ENCODE data around the gene FAM81B. TPM values are rescaled to one million over a fixed set of nuclear protein-coding genes. Genes with fewer than 3 reads are reported as not detected.

The FAM81B gene
- total RNA-seq, 2 donors from 2014 or later: 1.3 TPM; not detected in 1

DNA sequence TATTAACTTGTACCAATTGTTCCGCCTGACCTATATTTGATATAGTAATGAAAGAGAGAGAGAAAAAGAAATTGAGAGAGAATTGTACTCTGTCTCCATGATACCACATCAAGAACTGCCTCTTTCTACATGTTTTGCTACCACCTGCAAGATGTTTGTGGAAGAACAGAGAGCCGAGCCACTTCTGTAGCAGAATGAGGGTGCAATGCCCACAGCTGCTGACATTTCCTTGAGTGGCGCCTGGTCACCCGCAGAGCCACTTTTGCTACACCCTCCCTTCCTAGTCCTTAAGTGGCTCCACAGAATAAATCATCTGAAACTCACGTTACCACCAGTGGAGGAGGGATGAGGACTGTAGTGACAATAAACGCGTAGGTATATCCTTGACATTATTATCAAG, 17.1 kb upstream of the FAM81B start:
- no peak for DNase-seq
- Histone ChIP-seq H3K4me1 (no peaks in the 10 kb centered on the region), H3K27ac (no peak overlapping the region), H3K27me3 (no peaks in the 10 kb centered on the region), H3K4me3 (no peak overlapping the region), H3K9me3 (no peaks in the 10 kb centered on the region), H3K36me3 (replicated peaks in 1 of 2; ENCODE audit: insufficient read depth in 1 of 2, low read depth in 2 of 2) (no peaks in the 10 kb centered on the region)
- TF ChIP-seq POLR2A (IDR thresholded peaks at IDR 0.05): no peak
- TF ChIP-seq, protein P1, sequence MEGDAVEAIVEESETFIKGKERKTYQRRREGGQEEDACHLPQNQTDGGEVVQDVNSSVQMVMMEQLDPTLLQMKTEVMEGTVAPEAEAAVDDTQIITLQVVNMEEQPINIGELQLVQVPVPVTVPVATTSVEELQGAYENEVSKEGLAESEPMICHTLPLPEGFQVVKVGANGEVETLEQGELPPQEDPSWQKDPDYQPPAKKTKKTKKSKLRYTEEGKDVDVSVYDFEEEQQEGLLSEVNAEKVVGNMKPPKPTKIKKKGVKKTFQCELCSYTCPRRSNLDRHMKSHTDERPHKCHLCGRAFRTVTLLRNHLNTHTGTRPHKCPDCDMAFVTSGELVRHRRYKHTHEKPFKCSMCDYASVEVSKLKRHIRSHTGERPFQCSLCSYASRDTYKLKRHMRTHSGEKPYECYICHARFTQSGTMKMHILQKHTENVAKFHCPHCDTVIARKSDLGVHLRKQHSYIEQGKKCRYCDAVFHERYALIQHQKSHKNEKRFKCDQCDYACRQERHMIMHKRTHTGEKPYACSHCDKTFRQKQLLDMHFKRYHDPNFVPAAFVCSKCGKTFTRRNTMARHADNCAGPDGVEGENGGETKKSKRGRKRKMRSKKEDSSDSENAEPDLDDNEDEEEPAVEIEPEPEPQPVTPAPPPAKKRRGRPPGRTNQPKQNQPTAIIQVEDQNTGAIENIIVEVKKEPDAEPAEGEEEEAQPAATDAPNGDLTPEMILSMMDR (IDR thresholded peaks at IDR 0.05): no peak
- WGBS, 2 donors: 71 to 83% methylated on average over 7 of the region's 7 CpGs
- ATAC-seq: no peak
- intact Hi-C loops (cut with DNase I): no loop called here

DNA sequence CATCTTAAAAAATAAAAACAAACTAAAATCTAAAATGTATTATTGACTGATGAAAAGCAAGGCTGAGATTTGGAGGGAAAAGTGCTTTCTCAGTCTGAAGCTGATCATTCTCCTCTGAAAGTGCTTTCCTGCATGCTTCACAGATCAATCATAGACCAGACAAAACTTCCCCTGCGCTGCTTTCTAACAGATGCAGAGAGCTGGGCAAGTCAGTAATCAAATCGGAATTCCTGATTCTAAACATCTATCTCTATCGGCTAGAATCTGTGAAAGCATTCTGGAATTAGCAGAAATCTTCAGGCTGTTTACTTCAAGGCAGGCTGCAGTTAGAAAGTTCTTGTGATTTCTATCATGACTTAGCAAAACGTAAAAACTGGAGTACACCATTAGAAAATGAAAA, 15.6 kb upstream of the FAM81B start:
- Histone ChIP-seq H3K4me1 (no peaks in the 10 kb centered on the region), H3K9me3 (no peaks in the 10 kb centered on the region), H3K27me3 (no peaks in the 10 kb centered on the region), H3K4me3 (no peak overlapping the region), H3K27ac (no peak overlapping the region), H3K36me3 (replicated peaks in 1 of 2; ENCODE audit: insufficient read depth in 1 of 2, low read depth in 2 of 2) (no peaks in the 10 kb centered on the region)
- TF ChIP-seq, protein P1 (IDR thresholded peaks at IDR 0.05): no peak
- no peak for TF ChIP-seq POLR2A (IDR thresholded peaks at IDR 0.05)
- DNase-seq (no peak), ATAC-seq (no peak)
- WGBS, 2 donors: 52 to 60% methylated on average over 4 of the region's 4 CpGs
- intact Hi-C loops (cut with DNase I): no loop called here

DNA sequence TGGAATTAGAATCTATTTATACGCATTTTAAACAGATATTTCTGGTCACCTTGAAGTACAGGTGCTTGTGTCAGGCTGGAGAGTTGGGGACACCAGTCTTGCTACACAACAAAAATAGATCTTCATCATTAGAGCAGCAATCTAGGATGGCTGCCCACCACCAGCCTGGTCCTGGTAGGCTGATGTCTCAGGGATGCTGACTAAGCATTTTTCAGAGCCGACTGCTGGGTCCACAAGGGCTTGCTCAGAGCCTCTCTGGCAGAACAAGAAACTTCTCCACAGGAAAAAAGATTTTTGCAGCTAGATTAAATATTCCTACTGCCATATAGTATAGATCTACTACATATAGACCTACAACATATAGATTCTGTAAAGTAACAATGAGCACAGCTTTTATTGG, 12.0 kb upstream of the FAM81B start:
- no peak for DNase-seq
- H3K27ac ChIP-seq: no peak overlapping the region
- TF ChIP-seq, protein P1 (IDR thresholded peaks at IDR 0.05): no peak
- no peak for TF ChIP-seq POLR2A (IDR thresholded peaks at IDR 0.05)
- no peak overlapping the region for H3K4me3 ChIP-seq
- no peaks in the 10 kb centered on the region for H3K9me3 ChIP-seq
- no peak for ATAC-seq
- intact Hi-C loops (cut with DNase I): no loop called here
- no peaks in the 10 kb centered on the region for H3K27me3 ChIP-seq
- H3K36me3 ChIP-seq (replicated peaks in 1 of 2; ENCODE audit: insufficient read depth in 1 of 2, low read depth in 2 of 2): no peaks in the 10 kb centered on the region
- H3K4me1 ChIP-seq: no peaks in the 10 kb centered on the region
- 78 to 91% methylated on average over 2 of the region's 2 CpGs for WGBS, 2 donors

DNA sequence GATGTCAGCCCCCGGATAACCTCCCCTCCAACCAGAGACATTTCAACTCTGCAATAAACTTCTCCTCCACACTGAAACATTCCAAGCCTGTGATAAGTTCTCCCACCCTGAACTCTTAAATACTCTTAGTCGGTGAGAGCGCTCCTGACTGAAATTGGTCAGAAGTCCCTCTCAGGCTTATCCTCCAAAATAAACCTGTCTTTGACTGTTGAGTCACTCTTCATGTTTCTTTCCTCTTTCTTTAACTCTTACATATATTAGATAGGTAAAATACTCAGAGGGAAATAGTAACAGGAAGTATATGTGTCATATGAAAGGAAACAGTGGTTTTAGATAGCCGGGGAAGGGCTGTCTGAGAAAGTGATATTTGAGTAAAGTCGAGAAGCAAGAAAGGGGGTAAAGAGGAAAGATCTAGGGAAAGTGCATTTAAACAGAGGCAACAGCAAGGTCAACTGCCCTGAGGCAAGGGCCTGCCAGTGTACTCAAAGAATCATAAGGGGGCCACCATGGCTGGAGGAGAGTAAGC, 11.0 kb upstream of the FAM81B start:
- Histone ChIP-seq H3K27me3 (no peaks in the 10 kb centered on the region), H3K9me3 (no peaks in the 10 kb centered on the region), H3K36me3 (replicated peaks in 1 of 2; ENCODE audit: insufficient read depth in 1 of 2, low read depth in 2 of 2) (no peaks in the 10 kb centered on the region), H3K4me3 (no peak overlapping the region), H3K4me1 (no peaks in the 10 kb centered on the region), H3K27ac (no peak overlapping the region)
- 73 to 86% methylated on average over 5 of the region's 5 CpGs for WGBS, 2 donors
- DNase-seq (no peak), ATAC-seq (no peak)
- TF ChIP-seq, protein P1 (IDR thresholded peaks at IDR 0.05): no peak
- intact Hi-C loops (cut with DNase I): no loop called here

DNA sequence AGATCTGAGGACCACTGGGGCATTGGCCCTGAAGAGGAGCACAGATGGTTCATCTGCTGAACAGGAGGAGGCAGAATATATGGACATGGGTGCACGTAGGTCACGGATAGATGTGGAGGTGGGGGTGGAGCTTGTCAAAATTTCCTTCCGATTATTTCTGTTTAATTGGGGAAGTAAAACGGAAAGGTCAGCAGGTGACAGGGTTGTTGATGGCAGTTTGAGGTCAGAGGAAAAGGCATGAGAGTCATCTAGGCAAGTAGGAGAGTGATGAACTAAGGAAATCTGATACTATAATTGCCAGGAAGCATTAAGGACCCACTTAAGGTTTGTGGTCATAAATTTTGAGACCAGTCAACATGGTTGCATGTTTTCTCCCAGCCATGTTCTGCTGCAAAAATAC, 8.4 kb upstream of the FAM81B start:
- Histone ChIP-seq H3K4me1 (no peaks in the 10 kb centered on the region), H3K27ac (no peak overlapping the region), H3K9me3 (no peaks in the 10 kb centered on the region), H3K36me3 (replicated peaks in 1 of 2; ENCODE audit: insufficient read depth in 1 of 2, low read depth in 2 of 2) (no peaks in the 10 kb centered on the region), H3K4me3 (no peak overlapping the region), H3K27me3 (no peaks in the 10 kb centered on the region)
- TF ChIP-seq, protein P1 (IDR thresholded peaks at IDR 0.05): no peak
- no peak for TF ChIP-seq POLR2A (IDR thresholded peaks at IDR 0.05)
- 38 to 67% methylated on average over 4 of the region's 4 CpGs for WGBS, 2 donors
- ATAC-seq: no peak
- intact Hi-C loops (cut with DNase I): no loop called here
- no peak for DNase-seq
